ENCODE measurements around the gene CNTNAP2.

GRCh38 chr7:146129296-146129695 is 12.7 kb downstream of the CNTNAP2 start:
- TF ChIP-seq CTCF (IDR thresholded peaks at IDR 0.05) (no peak), POLR2A (IDR thresholded peaks at IDR 0.05) (no peak)

Data from heart left ventricle (tissue), 13 donors.